Loucy (cell line): ENCODE results near the gene RYR2.
"Not testable (repeated sequence)": the region's sequence is repeated elsewhere in the genome, so short reads cannot be mapped to it uniquely, and the experiment has no call there.

Experiments
- H2AFZ ChIP-seq: fragments of 200-600 bp; sonication (generic); 2 replicates; pipeline ENCODE4 v1.6.0; 2016; ENCODE audit warnings: antibody characterized with exemption, mild to moderate bottlenecking, low read length, moderate library complexity
- H3F3A ChIP-seq: fragments of 200-600 bp; 2 replicates; pipeline ENCODE4 v1.6.0; 2016; ENCODE audit warnings: antibody characterized with exemption, low read depth, mild to moderate bottlenecking
- H3K27me3 ChIP-seq: fragments of 200-600 bp; sonication (generic); 2 replicates; pipeline ENCODE4 v1.6.1; 2014; ENCODE audit warnings: low read length, mild to moderate bottlenecking; ENCODE audit not compliant: insufficient read depth, poor library complexity, severe bottlenecking
- H3K36me3 ChIP-seq: fragments of 200-600 bp; sonication (generic); 2 replicates; pipeline ENCODE4 v1.6.1; 2016; ENCODE audit warnings: low read length; ENCODE audit not compliant: insufficient read depth
- H3K4me1 ChIP-seq: fragments of 200-600 bp; sonication (generic); 2 replicates; pipeline ENCODE4 v1.5.1; 2014; ENCODE audit warnings: low read length, mild to moderate bottlenecking; ENCODE audit not compliant: insufficient read depth, poor library complexity, severe bottlenecking
- H3K4me2 ChIP-seq: fragments of 200-600 bp; sonication (generic); 2 replicates; pipeline ENCODE4 v1.6.0; 2014; ENCODE audit warnings: antibody characterized with exemption, low read length, low read depth, mild to moderate bottlenecking; ENCODE audit not compliant: poor library complexity, severe bottlenecking
- H3K4me3 ChIP-seq: fragments of 200-600 bp; sonication (generic); 2 replicates; pipeline ENCODE4 v1.5.1; 2014; ENCODE audit warnings: low read length, mild to moderate bottlenecking, mixed read lengths; ENCODE audit not compliant: poor library complexity, severe bottlenecking
- H3K79me2 ChIP-seq: fragments of 200-600 bp; sonication (generic); 2 replicates; pipeline ENCODE4 v1.6.1; 2014; ENCODE audit warnings: low read length; ENCODE audit not compliant: insufficient read depth
- H3K9ac ChIP-seq: fragments of 200-600 bp; sonication (generic); 2 replicates; pipeline ENCODE4 v1.6.0; 2014; ENCODE audit warnings: mild to moderate bottlenecking, low read depth, low read length, moderate library complexity; ENCODE audit not compliant: poor library complexity, severe bottlenecking
- H3K9me2 ChIP-seq: fragments of 200-600 bp; sonication (generic); replicated peaks from 2 replicates; pipeline ENCODE4 v1.6.1; 2016; ENCODE audit warnings: low read depth, low read length, mixed read lengths
- H3K9me3 ChIP-seq: fragments of 200-600 bp; sonication (generic); 2 replicates; pipeline ENCODE4 v1.6.1; 2014; ENCODE audit warnings: mild to moderate bottlenecking, antibody characterized with exemption, low read length, low read depth; ENCODE audit not compliant: insufficient read depth
- H4K20me1 ChIP-seq: fragments of 200-600 bp; sonication (generic); 2 replicates; pipeline ENCODE4 v1.6.0; 2014; ENCODE audit warnings: antibody characterized with exemption, low read length, mild to moderate bottlenecking; ENCODE audit not compliant: insufficient read depth, poor library complexity, severe bottlenecking
- CTCF ChIP-seq: fragments of 200-600 bp; sonication (generic); conservative IDR thresholded peaks from 2 replicates; pipeline ENCODE4 v1.5.1; 2014; ENCODE audit warnings: mild to moderate bottlenecking, antibody characterized with exemption, low read length
- EZH2phosphoT487 ChIP-seq: fragments of 200-600 bp; IDR thresholded peaks from 2 replicates; pipeline ENCODE4 v1.6.1; 2018; ENCODE audit warnings: antibody characterized with exemption, mild to moderate bottlenecking, moderate library complexity, borderline replicate concordance

Gene RYR2

DNA sequence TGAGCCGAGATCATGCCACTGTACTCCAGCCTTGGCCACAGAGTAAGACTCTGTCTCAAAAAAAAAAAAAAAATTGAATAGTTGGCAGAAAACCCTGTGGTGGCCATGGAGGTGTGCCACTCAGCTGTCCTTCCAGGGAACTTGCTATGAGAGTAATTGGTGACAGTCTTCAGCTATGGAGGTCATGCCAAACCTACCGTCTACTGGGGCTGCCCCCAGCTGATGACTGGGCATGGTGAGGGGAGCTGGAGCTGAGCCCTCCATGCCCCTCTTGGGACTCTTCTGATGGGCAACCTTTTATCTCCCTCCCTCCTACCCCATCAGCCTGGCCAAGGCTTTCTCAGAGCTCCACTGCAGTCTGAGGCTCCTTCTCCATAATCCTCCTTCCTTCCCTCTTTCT lies 84.2 kb downstream of the RYR2 start:
- Histone ChIP-seq H3K4me2 (no peak overlapping the region), H3K9ac (no peak overlapping the region), H3K4me1 (no peaks in the 10 kb centered on the region), H2AFZ (no peak overlapping the region), H3K9me3 (no peaks in the 10 kb centered on the region), H4K20me1 (no peaks in the 10 kb centered on the region), H3K4me3 (no peak overlapping the region), H3K27me3 (no peaks in the 10 kb centered on the region), H3F3A (no peaks in the 10 kb centered on the region), H3K36me3 (no peaks in the 10 kb centered on the region), H3K79me2 (no peaks in the 10 kb centered on the region), H3K9me2 (no peaks in the 10 kb centered on the region)
- TF ChIP-seq CTCF = no peak

- H3K9me3 ChIP-seq, H3K9ac ChIP-seq, H3K79me2 ChIP-seq, H3K4me1 ChIP-seq, H3K27me3 ChIP-seq, H3K4me2 ChIP-seq, H3K36me3 ChIP-seq, H4K20me1 ChIP-seq, H3K4me3 ChIP-seq, H3K9me2 ChIP-seq, H2AFZ ChIP-seq, H3F3A ChIP-seq: not testable (repeated sequence)
Observed at GRCh38 chr1:237127301-237127700, 85.3 kb downstream of the RYR2 start.

- Histone ChIP-seq H3K4me2 (no peak overlapping the region), H4K20me1 (no peaks in the 10 kb centered on the region), H3K9me2 (no peaks in the 10 kb centered on the region), H3K9ac (no peak overlapping the region), H3F3A (no peaks in the 10 kb centered on the region), H3K4me1 (no peaks in the 10 kb centered on the region), H2AFZ (no peak overlapping the region), H3K79me2 (no peaks in the 10 kb centered on the region), H3K36me3 (no peaks in the 10 kb centered on the region), H3K9me3 (no peaks in the 10 kb centered on the region; the same call in 1 of the 2 replicates), H3K27me3 (no peaks in the 10 kb centered on the region), H3K4me3 (no peak overlapping the region)
- no peak for TF ChIP-seq EZH2phosphoT487
- no peak for TF ChIP-seq CTCF
Observed at GRCh38 chr1:237133921-237134320, 91.9 kb downstream of the RYR2 start.

GRCh38 chr1:237134929-237135328 lies 92.9 kb downstream of the RYR2 start:
- Histone ChIP-seq H2AFZ (no peak overlapping the region), H3K4me2 (no peak overlapping the region), H3K9me3 (no peaks in the 10 kb centered on the region; the same call in 1 of the 2 replicates), H3K9ac (no peak overlapping the region), H3K9me2 (no peaks in the 10 kb centered on the region), H3K4me1 (no peaks in the 10 kb centered on the region), H3K36me3 (no peaks in the 10 kb centered on the region), H3K27me3 (no peaks in the 10 kb centered on the region), H4K20me1 (no peaks in the 10 kb centered on the region), H3K79me2 (no peaks in the 10 kb centered on the region), H3K4me3 (no peak overlapping the region), H3F3A (no peaks in the 10 kb centered on the region)
- TF ChIP-seq EZH2phosphoT487 = no peak
- no peak for TF ChIP-seq CTCF
